ENCODE measurements around the gene NEDD4L. TPM values are rescaled to one million over a fixed set of nuclear protein-coding genes. Genes with fewer than 3 reads are reported as not detected.

Gene NEDD4L
- polyA plus RNA-seq, 1 donor (not counting 4 experiments of a cell fraction or from before 2014, with no cell fraction given): 52.6 TPM

- TF ChIP-seq EZH2 (IDR thresholded peaks at IDR 0.05; ENCODE audit: low read length) (no peak), CTCF (optimal IDR thresholded peaks at IDR 0.05 in 1 of 3, IDR thresholded peaks at IDR 0.05 in 1 of 3, conservative IDR thresholded peaks at IDR 0.05 in 1 of 3; ENCODE audit: extremely low read depth in 1 of 3, insufficient read depth in 2 of 3, low read length in 3 of 3) (no peak)
- Histone ChIP-seq H3K36me3 (ENCODE audit: control insufficient read depth in 2 of 2, extremely low read depth in 1 of 2, insufficient read depth in 2 of 2, low read length in 2 of 2) (peaks cover 4 to 10% of the 10 kb centered on the region in 2 experiments), H3K9me1 (ENCODE audit: control insufficient read depth, extremely low read depth, insufficient read depth, low read length) (peaks cover 2% of the 10 kb centered on the region), H3K4me1 (ENCODE audit: control insufficient read depth, extremely low read depth, insufficient read depth, low read length) (peaks cover 61% of the 10 kb centered on the region), H3K27ac (ENCODE audit: control insufficient read depth, insufficient read depth, low read length) (peak overlapping the region; percentile 60), H3K9me3 (ENCODE audit: control insufficient read depth, low read depth, low read length) (no peaks in the 10 kb centered on the region), H3K4me2 (ENCODE audit: control insufficient read depth, extremely low read depth, insufficient read depth, low read depth, low read length) (peak overlapping the region; percentile 42), H3K27me3 (ENCODE audit: control insufficient read depth, extremely low read depth, insufficient read depth, low read length) (no peaks in the 10 kb centered on the region), H3K4me3 (ENCODE audit: control insufficient read depth in 2 of 3, extremely low read depth in 1 of 3, insufficient read depth in 2 of 3, low read depth in 1 of 3, low read length in 3 of 3) (no peak overlapping the region), H4K20me1 (ENCODE audit: control insufficient read depth, extremely low read depth, insufficient read depth, low read length) (peaks cover 14% of the 10 kb centered on the region), H3K79me2 (ENCODE audit: control insufficient read depth, insufficient read depth, low read length) (peaks cover 74% of the 10 kb centered on the region), H3K9ac (ENCODE audit: control insufficient read depth, extremely low read depth, insufficient read depth, low read length) (peak overlapping the region; percentile 31), H2AFZ (ENCODE audit: control insufficient read depth, low read length) (no peak overlapping the region)
- DNase-seq (ENCODE audit: low read depth, low spot score) (no peak), FAIRE-seq (peak; percentile 39)
- dilution Hi-C loops (cut with MboI; ENCODE audit: extremely low pct_ligation_motif_present, low sequenced_read_pairs): no loop called here
Measured at GRCh38 chr18:58311390-58311789, 267.4 kb downstream of the NEDD4L start.

DNA sequence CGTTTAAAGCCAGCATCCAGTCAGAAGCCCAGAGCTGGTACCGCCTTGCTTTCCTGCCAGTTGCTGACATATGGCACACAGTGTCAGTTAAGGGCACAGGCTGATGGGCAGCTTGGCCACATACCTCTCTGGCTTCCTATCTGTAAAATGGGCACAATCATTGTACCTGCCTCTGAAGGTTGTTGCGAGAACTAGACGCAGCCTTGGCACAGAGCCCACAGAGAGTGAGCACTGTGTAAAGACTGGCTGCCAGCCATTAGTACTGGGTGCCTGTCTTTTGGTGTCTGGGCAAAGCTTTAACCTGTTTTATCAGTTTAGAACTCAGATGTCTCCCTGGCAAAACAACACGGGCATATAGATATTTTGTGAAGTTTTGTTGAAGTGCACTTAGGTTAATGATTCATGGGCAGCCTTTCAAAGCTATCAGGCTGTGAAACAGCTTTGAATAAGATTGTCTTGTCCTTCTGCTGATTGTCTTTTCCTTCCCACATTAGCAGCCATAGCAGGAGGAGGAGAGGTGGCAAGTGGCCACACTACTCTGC lies 269.5 kb downstream of the NEDD4L start:
- Histone ChIP-seq H3K27me3 (ENCODE audit: control insufficient read depth, extremely low read depth, insufficient read depth, low read length) (no peaks in the 10 kb centered on the region), H3K9ac (ENCODE audit: control insufficient read depth, extremely low read depth, insufficient read depth, low read length) (peak overlapping the region; percentile 61)
- dilution Hi-C loops (cut with MboI; ENCODE audit: extremely low pct_ligation_motif_present, low sequenced_read_pairs): no loop called here

More for the DNA sequence above, 269.5 kb downstream of the NEDD4L start:
- no peak for DNase-seq (ENCODE audit: low read depth, low spot score)
- peak; percentile 88 for FAIRE-seq
- peaks cover 16 to 17% of the 10 kb centered on the region in 2 experiments for H3K36me3 ChIP-seq (ENCODE audit: control insufficient read depth in 2 of 2, extremely low read depth in 1 of 2, insufficient read depth in 2 of 2, low read length in 2 of 2)
- H4K20me1 ChIP-seq (ENCODE audit: control insufficient read depth, extremely low read depth, insufficient read depth, low read length): peaks cover 14% of the 10 kb centered on the region
- peak overlapping the region in 1 of 3 experiments; percentile 16 for H3K4me3 ChIP-seq (ENCODE audit: control insufficient read depth in 2 of 3, extremely low read depth in 1 of 3, insufficient read depth in 2 of 3, low read depth in 1 of 3, low read length in 3 of 3)
- H3K9me1 ChIP-seq (ENCODE audit: control insufficient read depth, extremely low read depth, insufficient read depth, low read length): peaks cover 2% of the 10 kb centered on the region
- H3K4me2 ChIP-seq (ENCODE audit: control insufficient read depth, extremely low read depth, insufficient read depth, low read depth, low read length): peak overlapping the region; percentile 61
- H3K9me3 ChIP-seq (ENCODE audit: control insufficient read depth, low read depth, low read length): no peaks in the 10 kb centered on the region
- TF ChIP-seq CTCF (optimal IDR thresholded peaks at IDR 0.05 in 1 of 3, IDR thresholded peaks at IDR 0.05 in 1 of 3, conservative IDR thresholded peaks at IDR 0.05 in 1 of 3; ENCODE audit: extremely low read depth in 1 of 3, insufficient read depth in 2 of 3, low read length in 3 of 3) (no peak), EZH2 (IDR thresholded peaks at IDR 0.05; ENCODE audit: low read length) (no peak)
- peaks cover 53% of the 10 kb centered on the region for H3K4me1 ChIP-seq (ENCODE audit: control insufficient read depth, extremely low read depth, insufficient read depth, low read length)
- H3K79me2 ChIP-seq (ENCODE audit: control insufficient read depth, insufficient read depth, low read length): peaks cover 77% of the 10 kb centered on the region
- H3K27ac ChIP-seq (ENCODE audit: control insufficient read depth, insufficient read depth, low read length): peak overlapping the region; percentile 70
- no peak overlapping the region for H2AFZ ChIP-seq (ENCODE audit: control insufficient read depth, low read length)

Data from keratinocyte (primary cell).